ENCODE results near the gene COX6B1. TPM values are rescaled to one million over a fixed set of nuclear protein-coding genes. Genes with fewer than 3 reads are reported as not detected.

The COX6B1 gene
- total and polyA plus RNA-seq, 4 donors: 202 to 1,407 (median 508) TPM

DNA sequence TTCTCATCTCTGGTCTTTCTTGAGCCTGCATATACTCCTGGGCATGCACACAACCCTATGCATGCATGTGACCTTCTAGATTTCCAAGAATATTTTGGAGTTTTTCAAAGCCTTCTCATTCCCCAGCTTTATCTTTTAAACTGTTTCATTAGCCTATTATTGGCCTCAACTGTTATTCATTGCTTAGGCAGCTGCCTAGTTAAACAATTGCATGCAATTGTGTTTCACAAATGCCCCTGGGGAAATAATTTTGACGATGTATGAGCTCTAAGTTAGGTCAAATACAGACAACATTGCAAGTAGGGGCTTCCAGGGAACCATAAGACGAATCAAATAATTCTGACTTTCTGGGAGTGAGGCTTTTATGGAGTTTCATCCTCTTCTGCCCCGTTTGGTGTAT is 15.9 kb downstream of the COX6B1 start:
- TF ChIP-seq, protein P1, sequence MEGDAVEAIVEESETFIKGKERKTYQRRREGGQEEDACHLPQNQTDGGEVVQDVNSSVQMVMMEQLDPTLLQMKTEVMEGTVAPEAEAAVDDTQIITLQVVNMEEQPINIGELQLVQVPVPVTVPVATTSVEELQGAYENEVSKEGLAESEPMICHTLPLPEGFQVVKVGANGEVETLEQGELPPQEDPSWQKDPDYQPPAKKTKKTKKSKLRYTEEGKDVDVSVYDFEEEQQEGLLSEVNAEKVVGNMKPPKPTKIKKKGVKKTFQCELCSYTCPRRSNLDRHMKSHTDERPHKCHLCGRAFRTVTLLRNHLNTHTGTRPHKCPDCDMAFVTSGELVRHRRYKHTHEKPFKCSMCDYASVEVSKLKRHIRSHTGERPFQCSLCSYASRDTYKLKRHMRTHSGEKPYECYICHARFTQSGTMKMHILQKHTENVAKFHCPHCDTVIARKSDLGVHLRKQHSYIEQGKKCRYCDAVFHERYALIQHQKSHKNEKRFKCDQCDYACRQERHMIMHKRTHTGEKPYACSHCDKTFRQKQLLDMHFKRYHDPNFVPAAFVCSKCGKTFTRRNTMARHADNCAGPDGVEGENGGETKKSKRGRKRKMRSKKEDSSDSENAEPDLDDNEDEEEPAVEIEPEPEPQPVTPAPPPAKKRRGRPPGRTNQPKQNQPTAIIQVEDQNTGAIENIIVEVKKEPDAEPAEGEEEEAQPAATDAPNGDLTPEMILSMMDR (IDR thresholded peaks at IDR 0.05; ENCODE audit: control extremely low read depth, extremely low read depth): no peak
- no peak overlapping the region for H3K9ac ChIP-seq (ENCODE audit: insufficient read depth in 1 of 2, low read length in 2 of 2)
- 88 to 95% methylated on average over 3 of the region's 3 CpGs for WGBS, 2 donors
- no peak overlapping the region for H3K4me3 ChIP-seq
- H3K4me1 ChIP-seq (ENCODE audit: control insufficient read depth in 5 of 5, insufficient read depth in 5 of 5, low read length in 5 of 5): no peaks in the 10 kb centered on the region
- H3K36me3 ChIP-seq (ENCODE audit: control insufficient read depth in 4 of 4, insufficient read depth in 4 of 4, low read length in 4 of 4): peaks cover 9 to 13% (median 10%) of the 10 kb centered on the region in 4 donors
- H3K9me3 ChIP-seq (ENCODE audit: control insufficient read depth in 4 of 4, insufficient read depth in 3 of 4, low read length in 3 of 4): no peaks in the 10 kb centered on the region
- no peak for ATAC-seq (ENCODE audit: insufficient read depth, low FRiP score)
- no peak for DNase-seq
- H3K27ac ChIP-seq (ENCODE audit: low read depth in 1 of 2, low read length in 1 of 2): no peak overlapping the region
- H3K27me3 ChIP-seq (ENCODE audit: control insufficient read depth in 3 of 3, insufficient read depth in 3 of 3, low read length in 2 of 3): no peaks in the 10 kb centered on the region

DNA sequence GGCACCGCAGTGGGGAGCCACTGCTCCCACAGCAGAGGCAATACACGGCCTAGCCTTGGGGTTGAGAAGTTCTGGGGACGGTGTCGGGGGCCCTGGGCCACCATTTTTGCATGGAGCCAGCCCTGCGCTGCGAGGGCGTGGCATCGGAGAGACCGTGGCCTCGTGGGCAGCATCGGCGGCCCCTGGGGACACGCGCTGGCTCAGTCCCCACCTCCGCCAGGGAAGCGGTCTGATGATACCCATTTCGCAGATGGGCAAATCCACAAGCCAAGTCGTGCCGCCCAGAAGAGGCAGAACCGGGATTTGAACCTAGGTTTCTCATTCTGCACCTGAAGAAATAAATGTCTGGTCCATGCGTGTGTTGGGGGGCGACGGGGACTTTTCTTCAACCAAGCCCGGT is 17.0 kb downstream of the COX6B1 start:
- ATAC-seq (ENCODE audit: insufficient read depth, low FRiP score): no peak
- Histone ChIP-seq H3K9ac (ENCODE audit: insufficient read depth in 1 of 2, low read length in 2 of 2) (no peak overlapping the region), H3K9me3 (ENCODE audit: control insufficient read depth in 4 of 4, insufficient read depth in 3 of 4, low read length in 3 of 4) (no peaks in the 10 kb centered on the region), H3K36me3 (ENCODE audit: control insufficient read depth in 4 of 4, insufficient read depth in 4 of 4, low read length in 4 of 4) (peaks cover 5 to 10% (median 7%) of the 10 kb centered on the region in 4 donors), H3K27me3 (ENCODE audit: control insufficient read depth in 3 of 3, insufficient read depth in 3 of 3, low read length in 2 of 3) (peaks cover 0 to 2% (median 0%) of the 10 kb centered on the region in 3 donors), H3K27ac (ENCODE audit: low read depth in 1 of 2, low read length in 1 of 2) (no peak overlapping the region), H3K4me3 (no peak overlapping the region), H3K4me1 (ENCODE audit: control insufficient read depth in 5 of 5, insufficient read depth in 5 of 5, low read length in 5 of 5) (no peaks in the 10 kb centered on the region)
- TF ChIP-seq, protein P1 (IDR thresholded peaks at IDR 0.05; ENCODE audit: control extremely low read depth, extremely low read depth): no peak
- DNase-seq: no peak
- 93 to 94% methylated on average over 24 of the region's 24 CpGs for WGBS, 2 donors

DNA sequence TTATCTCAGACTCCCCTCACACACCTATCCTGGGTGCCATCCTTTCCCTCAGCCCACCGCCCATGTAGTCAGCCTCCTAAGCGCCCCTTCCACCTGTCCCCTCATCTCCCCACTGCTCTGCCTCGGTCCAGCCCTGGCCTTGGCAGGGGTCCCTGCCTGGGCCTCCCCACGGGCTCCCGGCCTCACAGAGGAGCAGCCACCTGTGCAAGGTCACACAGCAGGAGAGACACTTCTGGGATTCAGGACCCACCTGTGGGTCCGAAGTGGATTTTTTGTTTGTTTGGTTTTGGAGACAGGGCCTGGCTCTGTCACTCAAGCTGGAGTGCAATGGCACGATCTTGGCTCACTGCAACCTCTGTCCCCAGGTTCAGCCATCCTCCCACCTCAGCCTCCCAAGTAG is 17.5 kb downstream of the COX6B1 start:
- 82 to 83% methylated on average over 7 of the region's 7 CpGs for WGBS, 2 donors
- Histone ChIP-seq H3K4me1 (ENCODE audit: control insufficient read depth in 5 of 5, insufficient read depth in 5 of 5, low read length in 5 of 5) (no peaks in the 10 kb centered on the region), H3K4me3 (no peak overlapping the region), H3K9ac (ENCODE audit: insufficient read depth in 1 of 2, low read length in 2 of 2) (no peak overlapping the region), H3K27ac (ENCODE audit: low read depth in 1 of 2, low read length in 1 of 2) (no peak overlapping the region), H3K9me3 (ENCODE audit: control insufficient read depth in 4 of 4, insufficient read depth in 3 of 4, low read length in 3 of 4) (no peaks in the 10 kb centered on the region), H3K36me3 (ENCODE audit: control insufficient read depth in 4 of 4, insufficient read depth in 4 of 4, low read length in 4 of 4) (peaks cover 5 to 10% (median 7%) of the 10 kb centered on the region in 4 donors), H3K27me3 (ENCODE audit: control insufficient read depth in 3 of 3, insufficient read depth in 3 of 3, low read length in 2 of 3) (peaks cover 0 to 2% (median under 1%) of the 10 kb centered on the region in 3 donors)
- no peak for ATAC-seq (ENCODE audit: insufficient read depth, low FRiP score)
- no peak for DNase-seq
- TF ChIP-seq, protein P1 (IDR thresholded peaks at IDR 0.05; ENCODE audit: control extremely low read depth, extremely low read depth): no peak

Data from lung (tissue), 12 donors.